Measurements from ENCODE around the gene PPP6R3.

- TF ChIP-seq CTCF (conservative IDR thresholded peaks at IDR 0.05 in 1 of 2, IDR thresholded peaks at IDR 0.05 in 1 of 2; ENCODE audit: extremely low read depth in 1 of 2, insufficient read depth in 1 of 2, low read depth in 1 of 2, low read length in 2 of 2), result no peak
- no peak for TF ChIP-seq EZH2 (IDR thresholded peaks at IDR 0.05; ENCODE audit: borderline replicate concordance, low read length)
Measured at GRCh38 chr11:68473693-68474092, 13.1 kb downstream of the PPP6R3 start.
